Stimulated activated CD4-positive, alpha-beta T cell treated with anti-CD3 and anti-CD28 coated beads, Interleukin-2, amount 100 ng/mL, for 48 hours (primary cell): ENCODE results near the gene ENTPD8.
"Not testable (repeated sequence)": the region's sequence is repeated elsewhere in the genome, so short reads cannot be mapped to it uniquely, and the experiment has no call there.

ENCODE experiments used
- DNase-seq, 2 donors: peaks; one replicate each; pipeline ENCODE4 v3.0.0-alpha.2; 2020

Gene ENTPD8

GRCh38 chr9:137475666-137476065 lies 34.5 kb upstream of the ENTPD8 start:
- DNase-seq: no peak

- DNase-seq: no peak
Measured at GRCh38 chr9:137474271-137474670, 33.1 kb upstream of the ENTPD8 start.

- DNase-seq: no peak
Measured at GRCh38 chr9:137470785-137471184, 29.6 kb upstream of the ENTPD8 start.

- DNase-seq: no peak
Measured at GRCh38 chr9:137467896-137468295, 26.7 kb upstream of the ENTPD8 start.

GRCh38 chr9:137467161-137467581 lies 26.0 kb upstream of the ENTPD8 start:
- DNase-seq: no peak

GRCh38 chr9:137466389-137467085 lies 25.4 kb upstream of the ENTPD8 start:
- not testable (repeated sequence) for DNase-seq

- no peak for DNase-seq
Measured at GRCh38 chr9:137465720-137466388, 24.7 kb upstream of the ENTPD8 start.

GRCh38 chr9:137465000-137465719 lies 24.0 kb upstream of the ENTPD8 start:
- no peak for DNase-seq

- no peak for DNase-seq
Measured at GRCh38 chr9:137464291-137464999, 23.3 kb upstream of the ENTPD8 start.

GRCh38 chr9:137463931-137464290 lies 22.8 kb upstream of the ENTPD8 start:
- DNase-seq: no peak

- no peak for DNase-seq
Measured at GRCh38 chr9:137462986-137463930, 22.1 kb upstream of the ENTPD8 start.

GRCh38 chr9:137462396-137462985 lies 21.3 kb upstream of the ENTPD8 start:
- no peak for DNase-seq

GRCh38 chr9:137461663-137462395 lies 20.7 kb upstream of the ENTPD8 start:
- DNase-seq: peak; percentile 73 to 76

GRCh38 chr9:137461316-137461662 lies 20.1 kb upstream of the ENTPD8 start:
- no peak for DNase-seq

GRCh38 chr9:137460363-137461315 lies 19.5 kb upstream of the ENTPD8 start:
- DNase-seq: no peak

- no peak for DNase-seq
Measured at GRCh38 chr9:137459601-137460362, 18.6 kb upstream of the ENTPD8 start.

- DNase-seq: peak; percentile 91 to 97
Measured at GRCh38 chr9:137459152-137459600, 18.0 kb upstream of the ENTPD8 start, which contains the start of gene NSMF. Gene NSMF (minus strand): TSS chr9:137459334. CDS start chr9:137459102, 232 bp downstream.

- DNase-seq: no peak
Measured at GRCh38 chr9:137458194-137459151, 17.3 kb upstream of the ENTPD8 start.
